Retinal pigment epithelial cell (primary cell): ENCODE results near the gene H2BK1.
A peak's percentile ranks its signal among the peaks of the same experiment; 100 is the strongest.

Experiments used
- DNase-seq: peaks from one replicate; pipeline ENCODE4 v3.0.0-alpha.2; 2010; ENCODE audit warnings: low read depth
- H3K4me3 ChIP-seq: 2 replicates; pipeline ENCODE4 v1.5.1; 2011; ENCODE audit warnings: mild to moderate bottlenecking, low read length, control low read depth, moderate library complexity
- TF ChIP-seq, protein P1 (sequence below): conservative IDR thresholded peaks from 2 replicates; pipeline ENCODE4 v1.5.1; 2011; ENCODE audit warnings: low read depth, low read length, control low read depth, inconsistent platforms

H2BK1 gene

DNA sequence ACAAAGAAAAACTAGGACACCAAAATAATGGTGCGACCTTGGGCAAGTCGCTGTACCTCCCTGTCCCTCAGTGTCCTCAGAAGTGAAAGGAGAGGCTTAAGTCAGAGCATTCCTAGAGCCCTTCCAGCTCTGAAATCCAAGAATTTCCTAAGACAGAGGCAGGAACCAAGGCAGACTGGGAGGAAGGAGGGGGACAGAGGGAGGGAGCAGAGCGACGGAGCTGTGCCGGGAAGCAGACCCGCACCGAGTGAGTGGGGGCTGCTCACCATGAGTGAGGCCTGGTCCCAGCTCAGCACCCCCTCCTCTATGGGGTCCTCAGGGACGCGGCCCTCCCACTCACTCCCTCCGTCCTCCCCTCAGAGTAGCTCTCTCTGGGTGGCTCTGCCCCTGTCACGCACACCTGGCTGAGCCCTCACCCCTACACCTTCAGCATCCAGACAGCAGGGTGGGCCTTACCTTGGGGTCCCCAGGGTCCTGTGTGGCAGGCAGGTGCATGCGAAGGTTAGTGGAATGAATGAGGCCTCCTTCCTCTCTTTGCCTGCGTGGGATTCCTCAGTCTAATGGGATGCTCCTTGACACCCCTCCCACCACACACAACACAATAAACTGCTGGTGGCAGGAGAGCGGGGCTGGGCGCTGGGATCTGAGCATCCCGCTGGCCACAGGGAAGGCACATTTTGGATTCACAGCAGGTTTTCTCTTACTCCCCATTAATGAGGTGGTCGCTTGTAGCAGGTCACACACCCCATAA lies 42.8 kb upstream of the H2BK1 start:
- DNase-seq = no peak
- no peak overlapping the region for H3K4me3 ChIP-seq
- TF ChIP-seq, protein P1, sequence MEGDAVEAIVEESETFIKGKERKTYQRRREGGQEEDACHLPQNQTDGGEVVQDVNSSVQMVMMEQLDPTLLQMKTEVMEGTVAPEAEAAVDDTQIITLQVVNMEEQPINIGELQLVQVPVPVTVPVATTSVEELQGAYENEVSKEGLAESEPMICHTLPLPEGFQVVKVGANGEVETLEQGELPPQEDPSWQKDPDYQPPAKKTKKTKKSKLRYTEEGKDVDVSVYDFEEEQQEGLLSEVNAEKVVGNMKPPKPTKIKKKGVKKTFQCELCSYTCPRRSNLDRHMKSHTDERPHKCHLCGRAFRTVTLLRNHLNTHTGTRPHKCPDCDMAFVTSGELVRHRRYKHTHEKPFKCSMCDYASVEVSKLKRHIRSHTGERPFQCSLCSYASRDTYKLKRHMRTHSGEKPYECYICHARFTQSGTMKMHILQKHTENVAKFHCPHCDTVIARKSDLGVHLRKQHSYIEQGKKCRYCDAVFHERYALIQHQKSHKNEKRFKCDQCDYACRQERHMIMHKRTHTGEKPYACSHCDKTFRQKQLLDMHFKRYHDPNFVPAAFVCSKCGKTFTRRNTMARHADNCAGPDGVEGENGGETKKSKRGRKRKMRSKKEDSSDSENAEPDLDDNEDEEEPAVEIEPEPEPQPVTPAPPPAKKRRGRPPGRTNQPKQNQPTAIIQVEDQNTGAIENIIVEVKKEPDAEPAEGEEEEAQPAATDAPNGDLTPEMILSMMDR = no peak

GRCh38 chr7:151252561-151252835 lies 42.2 kb upstream of the H2BK1 start:
- peak overlapping the region; percentile 51 for H3K4me3 ChIP-seq
- no peak for DNase-seq
- TF ChIP-seq, protein P1 = no peak

GRCh38 chr7:151251689-151252560 lies 41.6 kb upstream of the H2BK1 start:
- peak overlapping the region; percentile 51 for H3K4me3 ChIP-seq
- no peak for DNase-seq
- TF ChIP-seq, protein P1 = no peak

- no peak for DNase-seq
- TF ChIP-seq, protein P1 = no peak
- peak overlapping the region; percentile 34 for H3K4me3 ChIP-seq
Measured at GRCh38 chr7:151251328-151251688, 41.0 kb upstream of the H2BK1 start.

DNA sequence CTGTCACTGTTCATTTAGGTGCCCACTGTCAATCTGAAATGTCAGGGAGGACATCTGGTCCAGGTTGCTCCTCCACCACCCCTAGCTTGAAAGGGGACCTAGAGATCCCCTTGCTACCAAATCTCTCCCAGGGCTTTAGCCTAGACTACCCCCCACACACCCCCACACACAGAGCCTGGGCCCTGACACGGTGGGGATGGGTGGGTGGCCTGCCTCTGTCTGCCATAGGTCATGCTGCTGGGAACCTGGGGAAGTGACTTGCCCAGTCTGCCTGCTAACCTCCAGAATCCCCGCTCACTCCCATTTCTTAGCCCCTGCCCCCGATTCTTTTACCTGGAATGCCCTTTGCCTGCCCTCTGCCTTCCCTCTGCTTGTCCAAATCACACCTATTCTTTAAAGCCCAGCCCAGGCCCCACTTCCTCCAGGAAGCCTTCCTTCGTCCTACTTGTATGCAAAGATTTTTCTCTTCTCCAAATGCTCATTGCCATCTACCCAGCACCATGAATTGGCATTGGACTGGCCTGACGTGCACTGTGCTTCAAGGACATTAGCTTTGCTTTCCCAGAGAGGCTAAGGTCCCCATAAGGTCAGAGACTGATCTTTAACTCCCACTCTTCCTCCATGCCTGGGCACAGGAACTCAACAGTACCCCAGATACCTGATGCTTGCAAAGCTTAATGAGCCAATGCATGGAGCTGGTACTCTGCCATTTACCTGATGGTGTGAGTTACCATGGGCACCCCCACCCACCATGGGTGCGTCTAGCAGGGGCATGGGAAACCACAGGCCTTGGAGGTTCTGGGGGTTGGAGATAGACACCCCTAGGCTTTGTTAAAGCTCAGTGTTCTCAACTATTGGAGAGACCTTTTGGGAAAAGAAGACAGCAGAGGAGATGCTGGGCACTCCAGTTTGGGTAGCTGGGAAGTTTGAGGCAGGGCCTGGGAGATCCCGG lies 40.2 kb upstream of the H2BK1 start:
- DNase-seq = no peak
- H3K4me3 ChIP-seq = no peak overlapping the region
- TF ChIP-seq, protein P1 = no peak

DNA sequence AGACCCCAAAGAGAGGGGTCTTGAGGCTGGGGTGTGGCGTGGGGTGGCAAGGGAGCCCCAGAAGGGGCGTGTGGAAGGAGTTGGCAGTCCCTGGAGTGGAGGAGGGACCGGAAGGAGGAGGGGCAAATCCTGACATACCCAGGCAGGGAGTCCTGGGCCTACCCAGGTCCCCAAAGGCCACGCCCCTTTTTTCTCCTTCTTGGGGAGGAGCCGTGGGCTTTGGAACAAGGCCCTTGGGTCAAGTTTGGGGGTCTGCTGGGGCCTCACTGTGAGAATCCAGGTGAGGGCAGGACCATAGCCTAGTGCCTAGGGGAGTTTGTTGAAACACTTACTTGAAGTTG lies 39.4 kb upstream of the H2BK1 start:
- H3K4me3 ChIP-seq = no peak overlapping the region
- no peak for DNase-seq
- TF ChIP-seq, protein P1 = no peak
